ENCODE data around the gene NFKBIZ.

- no peak for TF ChIP-seq CTCF (IDR thresholded peaks at IDR 0.05)
- TF ChIP-seq POLR2A (IDR thresholded peaks at IDR 0.05), result no peak
Observed at GRCh38 chr3:101842245-101842934, 6.9 kb upstream of the NFKBIZ start.

Data from body of pancreas (tissue), 4 donors.